Suppressor macrophage (primary cell): Measurements from ENCODE around the gene ZNF561.
"Not testable (repeated sequence)": the region's sequence is repeated elsewhere in the genome, so short reads cannot be mapped to it uniquely, and the experiment has no call there.

ENCODE experiments used
- DNase-seq, 4 experiments: peaks; one replicate each; pipeline ENCODE4 v3.0.0-alpha.2; 2020 to 2022
- total RNA-seq, 17 experiments: gene quantifications; one replicate each; lab custom pipeline; 2026; ENCODE audit warnings: mixed read lengths in 6 of 17, inconsistent platforms in 3 of 17; lab: John Stamatoyannopoulos, UW

The ZNF561 gene
- 8.0 to 47.8 (median 35.2) reads per million in 17 experiments for total RNA-seq

- DNase-seq = peak; percentile 92 to 95 (median 94)
These were observed at the start of gene ZNF561 for GRCh38 chr19:9621156-9622037. Gene ZNF561, minus strand, starts transcription at chr19:9621232. Its CDS starts 1,776 bp downstream, at chr19:9619456.

GRCh38 chr19:9668544-9668943 is 47.5 kb upstream of the ZNF561 start:
- no peak for DNase-seq

GRCh38 chr19:9667898-9668297 is 46.9 kb upstream of the ZNF561 start:
- no peak for DNase-seq

GRCh38 chr19:9658769-9659168 is 37.7 kb upstream of the ZNF561 start:
- DNase-seq = no peak

GRCh38 chr19:9653066-9653555 is 32.1 kb upstream of the ZNF561 start:
- DNase-seq = not testable (repeated sequence)

- DNase-seq = not testable (repeated sequence)
These were observed 30.4 kb upstream of the ZNF561 start for GRCh38 chr19:9651464-9651863.

- no peak for DNase-seq
These were observed 29.3 kb upstream of the ZNF561 start for GRCh38 chr19:9650345-9650744.

GRCh38 chr19:9645472-9645871 is 24.4 kb upstream of the ZNF561 start:
- peak in 3 of 4 experiments; percentile 8 to 10 (median 10) for DNase-seq

- no peak for DNase-seq
These were observed 23.4 kb upstream of the ZNF561 start for GRCh38 chr19:9644472-9644871.

GRCh38 chr19:9641810-9642209 is 20.8 kb upstream of the ZNF561 start:
- no peak for DNase-seq

- DNase-seq = no peak
These were observed 19.9 kb upstream of the ZNF561 start for GRCh38 chr19:9640956-9641355.

- DNase-seq = no peak
These were observed 15.0 kb upstream of the ZNF561 start for GRCh38 chr19:9636018-9636417.

GRCh38 chr19:9627856-9628255 is 6.8 kb upstream of the ZNF561 start:
- peak in 3 of 4 experiments; percentile 13 to 51 (median 20) for DNase-seq

GRCh38 chr19:9622531-9622930 is 1.5 kb upstream of the ZNF561 start:
- peak; percentile 8 to 44 (median 14) for DNase-seq

GRCh38 chr19:9620842-9621155 is 233 bp downstream of the ZNF561 start:
- DNase-seq = no peak

- DNase-seq = no peak
These were observed 5.2 kb downstream of the ZNF561 start for GRCh38 chr19:9615844-9616243.

GRCh38 chr19:9610484-9611113 is 10.4 kb downstream of the ZNF561 start:
- no peak for DNase-seq

GRCh38 chr19:9608912-9609311 is 12.1 kb downstream of the ZNF561 start:
- DNase-seq = no peak

GRCh38 chr19:9597027-9597426 is 24.0 kb downstream of the ZNF561 start:
- DNase-seq = no peak

GRCh38 chr19:9586764-9587163 is 34.3 kb downstream of the ZNF561 start:
- DNase-seq = peak; percentile 72 to 79 (median 77)

GRCh38 chr19:9584073-9584833 is 36.8 kb downstream of the ZNF561 start, which contains the start of gene ZNF121:
Gene ZNF121, minus strand, starts transcription at chr19:9584504. Its CDS starts 16,407 bp downstream, at chr19:9568097.
- DNase-seq = peak; percentile 89 to 94 (median 92)

GRCh38 chr19:9582081-9582725 is 38.8 kb downstream of the ZNF561 start:
- not testable (repeated sequence) for DNase-seq
